ENCODE results near the gene ORC5.
"Not testable (repeated sequence)": the region's sequence is repeated elsewhere in the genome, so short reads cannot be mapped to it uniquely, and the experiment has no call there.

The ORC5 gene

DNA sequence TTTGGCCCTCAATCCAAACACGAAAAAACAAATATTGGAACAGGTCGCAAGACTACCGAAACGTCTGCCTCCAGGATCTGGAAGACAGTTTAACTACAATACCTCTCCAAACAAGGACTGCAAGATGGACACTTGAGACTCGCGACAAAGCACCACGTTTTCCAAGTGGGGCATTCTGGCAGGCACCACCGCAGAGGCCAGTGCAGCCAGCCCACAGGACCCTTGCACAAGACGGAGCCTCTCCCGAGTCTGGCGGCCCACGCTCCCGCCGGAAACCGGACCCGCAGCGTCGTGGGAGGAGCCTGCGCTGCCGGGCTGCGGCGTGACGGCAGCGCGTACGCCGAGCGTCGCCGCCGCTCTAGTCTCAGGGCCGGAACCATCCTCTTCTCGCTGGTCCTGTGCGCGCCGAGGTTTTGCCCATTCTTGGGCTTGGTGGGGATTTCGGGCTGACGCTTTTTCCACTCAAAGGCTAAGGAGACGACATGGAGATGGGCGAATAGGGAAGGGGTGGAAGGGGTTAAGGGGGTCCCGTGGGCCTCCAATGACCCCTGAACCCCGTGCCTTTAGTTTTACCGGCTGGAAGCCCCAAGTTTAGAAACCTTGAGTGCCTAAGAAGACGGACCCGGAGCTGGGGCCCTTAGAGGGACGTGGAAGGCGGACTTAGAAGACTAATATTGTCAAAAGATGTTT lies at the start of gene ORC5:
TSS of gene ORC5 (minus strand) at position 283 of the 690 bp plus-strand sequence. CDS start at position 174, 109 bp downstream.
- FAIRE-seq: no peak
- peak; percentile 72 for DNase-seq (ENCODE audit: insufficient read length, low spot score)

DNA sequence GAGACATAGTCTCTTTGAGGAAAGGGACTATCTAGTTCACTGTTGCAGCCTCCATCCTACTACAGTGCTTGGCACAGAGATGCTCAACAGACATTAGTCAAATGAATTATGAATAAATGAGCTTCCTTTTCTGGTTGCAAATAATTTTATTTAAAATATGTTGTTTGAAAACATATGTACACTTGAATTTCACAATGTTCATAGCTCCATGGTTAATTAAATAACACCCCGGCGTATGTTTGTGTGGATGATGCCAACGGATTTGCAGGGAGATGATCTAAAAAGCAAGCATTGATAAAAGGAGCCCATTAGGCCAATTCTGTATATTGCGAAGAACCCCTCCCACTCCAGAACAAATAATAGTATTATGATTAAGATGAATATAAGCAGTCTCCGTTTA lies 47.8 kb upstream of the ORC5 start:
- FAIRE-seq: no peak
- no peak for DNase-seq (ENCODE audit: insufficient read length, low spot score)

DNA sequence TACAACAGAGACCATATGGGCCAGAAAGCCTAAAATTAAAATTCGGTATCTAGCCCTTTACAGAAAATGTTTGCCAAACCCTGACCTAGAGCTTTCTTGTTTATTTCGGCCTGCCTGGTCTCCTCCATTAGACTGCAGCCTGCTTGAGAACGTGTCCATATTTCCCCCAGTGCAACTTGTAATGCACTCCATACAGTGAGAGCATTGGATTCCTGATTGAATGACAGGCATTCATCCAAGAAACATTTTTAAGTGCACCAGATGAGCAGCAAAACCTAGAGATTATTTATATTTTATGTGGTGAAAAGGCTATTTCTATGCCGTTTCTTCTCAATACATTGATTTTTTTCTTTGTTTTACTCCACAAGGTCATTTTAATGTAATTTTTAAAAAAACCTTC lies 47.4 kb upstream of the ORC5 start:
- FAIRE-seq: no peak
- DNase-seq (ENCODE audit: insufficient read length, low spot score): no peak

DNA sequence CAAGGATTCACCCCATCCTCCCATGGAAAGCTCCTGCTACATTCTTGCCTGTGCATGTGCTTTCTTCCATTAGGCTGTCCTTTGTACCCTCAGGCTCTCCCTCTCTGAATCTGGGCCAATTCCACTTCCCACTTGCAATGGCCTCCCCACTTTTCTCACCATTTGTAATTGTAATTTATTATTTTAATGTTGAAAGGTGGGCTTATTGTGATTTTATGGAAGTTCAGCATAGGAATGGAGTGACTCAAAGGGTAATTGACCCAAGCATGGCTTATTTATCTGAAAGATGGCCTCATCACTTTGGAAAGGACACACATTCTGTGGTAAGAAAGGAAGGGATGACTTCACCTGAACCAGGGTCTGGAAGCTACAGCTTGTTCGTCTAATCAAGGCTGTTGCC lies 46.9 kb upstream of the ORC5 start:
- no peak for DNase-seq (ENCODE audit: insufficient read length, low spot score)
- no peak for FAIRE-seq

DNA sequence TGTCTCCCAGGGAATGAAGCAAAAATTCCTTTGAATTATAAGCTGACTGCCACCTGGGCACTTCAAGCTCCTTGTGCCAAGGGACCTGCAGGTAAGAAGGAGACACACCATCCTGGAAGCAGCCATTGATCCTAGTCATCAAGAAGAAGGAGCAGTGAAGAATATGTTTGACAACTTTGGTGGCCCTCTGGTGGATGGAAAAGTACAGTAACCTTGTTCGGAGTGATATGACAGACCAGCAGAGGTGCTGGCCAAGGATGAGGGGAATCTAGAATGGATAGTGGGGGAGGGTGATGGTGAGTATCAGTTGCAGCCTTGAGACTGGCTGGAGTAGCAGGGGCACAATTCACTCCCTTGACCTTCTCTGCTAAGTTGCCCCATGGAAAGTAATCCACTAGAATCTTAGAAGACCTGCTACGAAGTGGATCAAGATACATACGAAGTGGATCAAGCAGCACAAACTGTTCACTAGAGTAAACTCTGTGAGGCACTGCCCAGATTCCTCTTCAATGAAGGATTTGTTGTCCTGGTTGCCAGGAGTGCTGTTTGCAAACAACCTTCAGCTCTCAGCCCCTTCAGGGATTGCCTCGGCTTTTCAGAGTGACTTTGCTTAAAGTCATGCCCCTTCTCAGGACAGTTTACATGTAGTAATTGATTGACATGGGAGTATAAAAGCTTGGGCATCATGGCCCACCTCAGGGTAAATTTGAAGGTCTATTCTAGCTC lies 44.8 kb upstream of the ORC5 start:
- DNase-seq (ENCODE audit: insufficient read length, low spot score) (no peak), FAIRE-seq (no peak)

DNA sequence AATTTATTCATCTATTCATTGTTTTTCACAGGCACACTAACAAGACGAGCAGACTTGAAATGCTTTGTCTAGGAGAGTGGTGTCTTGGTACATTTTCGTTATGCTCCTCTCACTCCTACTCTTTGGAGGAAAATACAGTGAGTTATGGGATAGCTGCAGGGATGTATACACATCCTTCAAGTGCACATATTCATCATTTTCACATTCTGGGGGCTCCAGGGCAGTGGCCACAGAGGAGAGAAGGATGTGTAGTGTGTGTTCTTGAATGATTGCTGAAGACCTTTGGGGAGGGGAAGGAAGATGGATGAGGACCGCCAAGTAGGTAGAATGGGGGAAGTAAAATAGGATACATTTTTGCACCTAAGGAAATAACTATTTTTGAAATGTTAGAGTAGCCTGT lies 34.8 kb upstream of the ORC5 start:
- no peak for DNase-seq (ENCODE audit: insufficient read length, low spot score)
- no peak for FAIRE-seq

DNA sequence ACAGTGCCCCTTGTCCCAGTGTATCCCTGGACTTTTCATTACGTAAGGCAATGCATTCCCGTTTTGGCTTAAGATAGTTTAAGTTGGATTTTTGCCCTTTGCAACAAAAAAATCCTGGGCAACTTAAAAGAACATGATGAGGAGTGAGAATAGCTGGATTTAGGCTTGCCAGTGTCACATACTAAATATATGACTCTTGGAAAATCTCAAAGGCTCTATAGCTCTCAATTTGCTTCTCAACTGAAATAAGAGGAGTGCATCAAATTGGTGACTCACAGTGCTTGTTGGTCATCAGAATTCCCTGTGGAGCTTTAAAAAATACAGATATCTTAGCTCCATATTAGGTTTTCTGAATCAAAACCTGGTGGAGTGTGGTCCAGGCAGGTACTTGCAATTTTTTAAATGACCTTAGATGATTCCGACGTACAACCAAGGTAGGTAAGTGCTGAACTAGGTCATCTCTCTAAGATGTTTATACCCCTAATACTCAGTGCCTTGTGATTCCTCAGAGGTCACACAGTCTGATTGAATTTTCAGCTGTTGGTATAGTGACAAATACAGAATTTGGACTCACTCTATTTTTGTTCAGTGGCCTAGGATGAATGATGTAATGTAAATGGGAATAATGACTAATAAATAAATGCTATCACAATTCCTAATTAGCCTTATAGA lies 33.9 kb upstream of the ORC5 start:
- no peak for DNase-seq (ENCODE audit: insufficient read length, low spot score)
- no peak for FAIRE-seq

DNA sequence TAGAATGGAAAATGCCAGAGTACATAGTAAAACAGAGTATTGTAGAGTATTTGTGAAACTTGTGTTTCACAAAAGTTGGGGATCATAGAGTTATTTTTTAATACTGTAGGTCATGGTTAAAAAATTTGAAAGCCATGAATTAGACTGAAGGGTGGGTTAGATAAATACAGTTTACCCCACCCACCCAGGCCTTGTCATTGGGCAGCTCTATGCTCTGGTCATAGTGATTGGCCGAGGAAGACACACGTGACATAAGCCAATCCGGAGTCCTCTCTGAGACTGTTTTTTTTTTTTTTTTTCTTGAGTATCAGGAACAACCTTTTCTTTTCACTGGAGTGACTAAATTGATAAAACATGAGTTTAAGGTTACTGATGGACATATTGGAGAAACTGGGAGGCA lies 33.3 kb upstream of the ORC5 start:
- FAIRE-seq: no peak
- DNase-seq (ENCODE audit: insufficient read length, low spot score): no peak

DNA sequence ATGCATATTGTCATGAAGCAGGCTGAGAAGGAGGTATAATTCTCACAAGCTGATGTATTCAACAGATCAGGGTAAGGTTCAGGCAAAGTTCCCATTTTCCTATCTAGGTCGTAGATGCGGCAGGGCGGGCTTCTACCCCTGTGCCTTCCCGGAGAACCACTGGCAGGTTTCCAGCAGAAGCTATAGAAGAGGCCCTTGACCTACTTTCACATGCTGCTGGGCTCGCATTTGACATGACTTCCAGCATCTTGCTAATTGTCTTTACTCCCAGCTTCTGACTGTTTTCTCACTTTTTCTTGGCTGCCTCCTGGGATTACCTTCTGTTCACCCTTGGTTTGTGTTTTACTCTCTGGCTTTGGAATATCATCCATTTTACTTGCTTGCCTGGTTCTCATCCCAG lies 32.6 kb upstream of the ORC5 start:
- DNase-seq (ENCODE audit: insufficient read length, low spot score): no peak
- no peak for FAIRE-seq

DNA sequence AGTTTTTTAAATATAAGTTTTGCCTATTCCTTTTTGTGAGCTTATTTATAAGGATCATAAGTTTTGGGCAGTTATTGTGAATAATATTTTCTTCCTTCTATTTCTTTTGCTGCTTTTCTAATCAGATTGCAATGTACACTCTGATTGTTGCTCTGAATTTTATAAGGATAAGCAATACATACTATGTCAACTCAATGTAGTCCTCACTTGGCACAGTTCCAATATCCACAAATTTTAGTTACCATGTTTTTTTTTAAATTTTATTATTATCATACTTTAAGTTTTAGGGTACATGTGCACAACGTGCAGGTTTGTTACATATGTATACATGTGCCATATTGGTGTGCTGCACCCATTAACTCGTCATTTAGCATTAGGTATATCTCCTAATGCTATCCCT lies 27.2 kb upstream of the ORC5 start:
- FAIRE-seq; DNase-seq (ENCODE audit: insufficient read length, low spot score): not testable (repeated sequence)

DNA sequence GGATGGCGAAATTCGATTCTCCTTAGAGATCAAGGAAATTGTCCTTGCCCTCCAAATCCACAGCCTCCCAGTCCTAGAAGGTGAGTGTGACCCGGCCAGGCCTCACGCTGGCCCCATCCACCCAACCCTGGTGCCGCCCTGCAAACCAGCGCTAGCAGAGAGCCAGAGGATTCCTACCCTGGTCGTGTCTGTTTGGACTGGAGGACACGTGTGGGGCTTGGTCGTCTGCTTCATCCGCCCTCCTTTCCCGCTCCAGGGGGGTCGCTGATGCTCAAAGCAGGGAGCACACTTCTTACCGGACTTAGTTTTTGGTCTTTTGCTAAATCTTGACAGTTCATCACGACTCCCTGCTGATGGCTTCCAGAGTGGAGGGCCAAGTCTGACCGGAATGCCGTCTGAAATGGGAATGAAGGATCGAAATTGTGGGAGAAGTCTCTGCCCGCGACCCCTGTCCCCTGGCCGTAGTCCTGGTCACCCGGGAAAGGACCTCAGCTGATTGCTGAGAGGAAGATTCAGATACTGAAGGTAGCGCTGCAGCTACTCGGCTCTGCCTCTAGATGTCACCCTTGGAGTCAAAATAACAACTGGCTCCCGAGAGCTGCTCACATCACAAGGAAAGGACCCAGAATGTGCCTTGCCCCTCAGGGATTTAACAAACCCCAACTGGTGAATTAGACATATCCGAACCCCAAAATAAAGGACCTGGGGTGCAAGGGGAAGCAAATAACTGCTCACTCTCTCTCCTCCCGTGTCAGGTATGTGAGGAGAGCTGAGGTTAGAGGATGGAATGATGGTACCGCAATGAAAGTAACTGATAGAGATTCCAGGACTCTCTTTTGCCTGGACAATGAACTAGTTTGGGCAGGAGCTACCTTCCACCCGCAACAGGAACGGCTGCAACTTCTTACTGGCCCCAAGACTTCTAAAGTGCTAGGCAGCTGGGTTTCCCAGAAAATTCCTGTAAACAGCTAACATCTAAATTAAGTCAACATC lies 23.5 kb upstream of the ORC5 start:
- FAIRE-seq (no peak), DNase-seq (ENCODE audit: insufficient read length, low spot score) (peak; percentile 54)

DNA sequence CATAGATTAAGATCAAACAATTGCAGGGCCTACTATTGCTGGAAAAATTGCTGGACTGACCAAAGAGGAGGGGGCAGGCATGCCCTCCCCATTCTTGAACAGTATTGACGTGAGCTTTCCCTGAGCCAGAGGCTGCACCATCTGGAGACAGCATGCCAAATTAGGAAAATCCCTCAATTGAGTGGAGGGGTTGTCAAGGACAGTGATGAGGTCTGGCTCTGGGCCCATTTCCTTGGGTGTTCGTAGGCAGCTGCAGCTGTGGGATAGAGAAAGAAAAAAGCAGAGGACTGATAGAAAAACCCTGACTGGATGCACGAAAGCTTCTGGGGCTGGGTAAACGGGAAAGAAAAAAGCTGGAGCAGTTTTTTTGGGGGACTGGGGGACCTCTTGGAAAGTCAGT lies 22.8 kb upstream of the ORC5 start:
- no peak for DNase-seq (ENCODE audit: insufficient read length, low spot score)

DNA sequence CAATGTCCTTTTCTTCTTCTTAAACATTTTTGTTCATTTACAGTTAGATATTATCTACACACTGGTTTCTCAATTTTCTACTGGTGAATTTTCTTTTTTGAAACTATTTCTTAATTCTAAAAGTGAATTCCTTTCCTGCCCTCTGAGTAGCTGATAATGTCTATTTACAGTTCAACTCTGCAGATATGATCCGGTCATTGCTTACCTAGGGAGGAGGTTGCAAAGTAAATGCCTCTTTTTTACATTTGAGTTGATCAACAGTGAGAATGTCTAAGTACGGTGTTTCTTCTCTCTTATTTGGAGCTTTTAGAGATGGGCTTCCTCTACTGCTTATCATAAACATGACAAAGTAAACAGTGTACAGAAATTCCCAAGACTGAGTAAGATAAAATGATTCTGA lies 20.6 kb upstream of the ORC5 start:
- FAIRE-seq: no peak
- no peak for DNase-seq (ENCODE audit: insufficient read length, low spot score)

More for the DNA sequence above, 22.8 kb upstream of the ORC5 start:
- no peak for FAIRE-seq

DNA sequence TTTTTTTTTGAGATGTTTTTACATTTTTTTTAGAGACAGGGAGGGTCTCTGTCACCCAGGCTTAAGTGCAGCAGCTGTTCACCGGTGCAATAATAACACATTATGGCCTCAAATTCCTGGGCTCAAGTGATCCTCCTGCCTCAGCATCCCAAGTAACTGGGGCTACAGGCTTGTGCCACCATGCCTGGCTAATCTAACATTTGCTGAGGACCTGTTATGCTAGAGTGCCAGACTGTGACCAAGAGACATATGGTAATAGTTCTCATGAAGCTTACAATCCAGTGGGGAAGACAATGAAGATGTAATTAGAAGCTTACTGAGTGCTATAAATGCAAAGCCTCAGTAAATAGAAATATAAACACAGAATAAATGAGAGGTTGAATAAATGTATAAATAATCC lies 17.6 kb upstream of the ORC5 start:
- DNase-seq (ENCODE audit: insufficient read length, low spot score) (no peak), FAIRE-seq (no peak)

DNA sequence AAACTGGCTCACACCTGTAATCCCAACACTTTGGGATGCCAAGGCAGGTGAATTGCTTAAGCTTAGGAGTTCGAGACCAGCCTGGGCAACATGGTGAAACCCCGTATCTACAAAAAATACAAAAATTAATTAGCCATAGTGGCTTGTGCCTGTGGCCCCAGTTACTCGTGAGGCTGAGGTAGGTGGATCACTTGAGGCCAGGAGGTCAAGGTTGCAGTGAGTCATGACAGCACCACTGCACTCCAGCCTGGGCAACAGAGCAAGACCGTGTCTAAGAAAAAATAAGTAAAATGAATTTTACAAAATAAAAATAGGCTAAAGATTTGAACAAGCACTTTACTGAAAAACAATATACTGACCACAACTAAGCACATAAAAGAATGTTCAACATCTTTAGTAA lies 9.8 kb upstream of the ORC5 start:
- no peak for DNase-seq (ENCODE audit: insufficient read length, low spot score)
- FAIRE-seq: no peak

DNA sequence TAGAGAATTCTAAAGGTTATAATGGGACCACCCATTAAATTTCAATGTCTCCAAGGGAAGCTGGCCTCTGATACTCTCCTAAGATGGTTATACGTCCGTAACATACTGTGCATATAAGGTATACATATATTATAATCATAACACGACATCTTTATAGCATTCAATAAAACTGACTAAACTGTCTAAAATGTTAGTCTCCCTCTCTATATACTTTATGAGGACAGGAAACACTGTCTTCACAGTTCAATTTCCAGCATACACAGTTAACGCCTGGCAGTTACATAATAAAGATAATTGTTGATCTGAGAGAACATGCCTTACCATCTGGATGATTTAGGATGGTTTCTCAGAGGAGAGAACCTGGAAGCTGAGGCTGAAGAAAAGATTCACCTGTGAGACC lies 1.2 kb upstream of the ORC5 start:
- DNase-seq (ENCODE audit: insufficient read length, low spot score) (no peak), FAIRE-seq (no peak)

DNA sequence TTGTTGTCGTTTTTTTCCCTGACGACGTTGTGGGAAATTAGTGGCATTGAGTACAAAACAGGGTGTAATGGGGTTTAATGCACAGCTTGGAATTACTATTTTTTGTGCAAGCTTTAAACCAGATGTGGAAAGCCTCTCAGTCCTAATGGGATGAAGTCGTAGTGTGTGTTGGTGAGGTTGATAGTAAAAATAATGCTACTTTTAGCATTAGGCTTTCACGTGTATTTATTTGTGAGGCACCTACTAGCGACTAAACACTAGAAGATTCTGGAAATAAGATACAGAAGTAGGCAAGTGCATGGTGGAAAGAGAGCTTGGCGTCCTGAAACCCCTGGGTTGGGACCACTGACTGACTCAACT lies 588 bp upstream of the ORC5 start:
- FAIRE-seq (no peak), DNase-seq (ENCODE audit: insufficient read length, low spot score) (no peak)

DNA sequence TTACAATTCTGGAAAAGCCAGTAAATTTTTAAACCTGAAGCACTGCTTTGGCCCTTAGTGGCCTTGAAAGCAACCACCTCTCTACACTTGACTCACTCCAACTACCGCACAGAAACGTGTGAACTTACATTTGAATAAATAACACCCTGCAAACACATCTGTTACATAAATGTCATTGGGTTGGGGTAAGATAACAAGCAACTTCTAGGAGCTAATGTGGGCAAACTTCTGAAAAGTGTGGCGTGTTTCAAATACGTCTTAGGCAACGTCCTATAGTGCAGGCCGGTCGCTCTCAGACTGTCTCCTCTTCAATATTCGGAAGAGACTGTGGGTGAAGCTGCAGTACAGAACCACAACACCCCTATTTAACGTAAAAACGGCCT lies 474 bp downstream of the ORC5 start:
- no peak for DNase-seq (ENCODE audit: insufficient read length, low spot score)

DNA sequence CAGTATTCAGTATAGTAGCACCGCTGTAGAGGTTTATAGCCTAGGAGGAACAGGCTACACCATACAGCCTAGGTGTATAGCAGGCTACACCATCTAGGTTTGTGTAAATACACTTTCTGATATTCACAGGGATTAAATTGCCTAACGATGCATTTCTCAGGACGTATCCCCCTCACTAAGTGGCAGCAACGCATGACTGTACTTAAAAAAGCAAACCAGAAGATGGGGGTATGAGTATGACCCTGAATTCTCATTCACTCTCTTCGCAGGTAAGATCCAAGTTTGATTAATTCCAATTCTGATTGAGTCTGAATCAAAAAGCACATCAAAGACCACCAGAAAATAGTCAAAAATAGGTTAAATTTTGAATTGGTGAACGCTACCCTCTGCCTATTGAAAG lies 972 bp downstream of the ORC5 start:
- FAIRE-seq: no peak
- DNase-seq (ENCODE audit: insufficient read length, low spot score): no peak

More for the DNA sequence above, 474 bp downstream of the ORC5 start:
- no peak for FAIRE-seq

DNA sequence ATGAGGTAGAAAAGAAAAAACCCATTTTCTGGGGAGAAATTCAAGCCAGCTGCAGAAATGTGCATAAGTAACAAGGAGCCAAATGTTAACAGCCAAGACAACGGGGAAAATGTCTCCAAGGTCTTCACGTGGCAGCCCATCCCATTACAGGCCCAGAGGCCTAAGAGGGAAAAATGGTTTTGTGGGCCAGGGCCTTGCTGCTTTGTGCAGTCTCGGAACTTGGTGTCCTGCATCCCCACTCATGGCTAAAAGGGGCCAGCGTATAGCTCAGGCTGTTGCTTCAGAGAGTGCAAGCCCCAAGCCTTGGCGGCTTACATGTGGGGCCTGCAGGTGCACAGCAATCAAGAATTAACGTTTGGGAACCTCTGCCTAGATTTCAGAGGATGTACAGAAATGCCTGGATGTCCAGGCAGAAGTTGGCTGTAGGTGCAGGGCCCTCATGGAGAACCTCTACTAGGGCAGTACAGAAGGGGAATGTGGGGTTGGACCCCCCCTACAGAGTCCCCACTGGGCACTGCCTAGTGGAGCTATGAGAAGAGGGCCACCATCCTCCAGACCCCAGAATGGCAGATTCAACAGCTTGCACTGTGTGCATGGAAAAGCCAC lies 9.0 kb downstream of the ORC5 start:
- DNase-seq (ENCODE audit: insufficient read length, low spot score) (no peak), FAIRE-seq (no peak)
